Hematopoietic multipotent progenitor cell treated with erythropoietin and hydrocortisone succinate and interleukin-3 and kit ligand, for 6 days (in vitro differentiated cells): ENCODE results near the gene COL4A6.

Source experiments
- DNase-seq: peaks from one replicate; pipeline ENCODE4 v3.0.0-alpha.2; 2015

Gene COL4A6

GRCh38 chrX:108270739-108271396, 167.4 kb downstream of the COL4A6 start:
- no peak for DNase-seq

GRCh38 chrX:108270280-108270679, 167.9 kb downstream of the COL4A6 start:
- no peak for DNase-seq

GRCh38 chrX:108268434-108269080, 169.7 kb downstream of the COL4A6 start:
- DNase-seq: no peak

- no peak for DNase-seq
Observed at GRCh38 chrX:108267557-108267956, 170.7 kb downstream of the COL4A6 start.

- no peak for DNase-seq
Observed at GRCh38 chrX:108264376-108264775, 173.8 kb downstream of the COL4A6 start.

- no peak for DNase-seq
Observed at GRCh38 chrX:108261549-108262203, 176.5 kb downstream of the COL4A6 start.

- DNase-seq: no peak
Observed at GRCh38 chrX:108257556-108257955, 180.7 kb downstream of the COL4A6 start.

- no peak for DNase-seq
Observed at GRCh38 chrX:108254636-108255035, 183.6 kb downstream of the COL4A6 start.

- DNase-seq: no peak
Observed at GRCh38 chrX:108250654-108251579, 187.3 kb downstream of the COL4A6 start.

- DNase-seq: no peak
Observed at GRCh38 chrX:108246304-108246954, 191.8 kb downstream of the COL4A6 start.

- peak; percentile 1 for DNase-seq
Observed at GRCh38 chrX:108245462-108245861, 192.8 kb downstream of the COL4A6 start.

GRCh38 chrX:108235986-108236385, 202.2 kb downstream of the COL4A6 start:
- no peak for DNase-seq

- DNase-seq: no peak
Observed at GRCh38 chrX:108230574-108230973, 207.6 kb downstream of the COL4A6 start.

GRCh38 chrX:108224727-108225621, 213.2 kb downstream of the COL4A6 start:
- peak; percentile 59 for DNase-seq

GRCh38 chrX:108224218-108224617, 214.0 kb downstream of the COL4A6 start:
- DNase-seq: no peak

GRCh38 chrX:108223585-108223984, 214.6 kb downstream of the COL4A6 start:
- DNase-seq: no peak

- DNase-seq: no peak
Observed at GRCh38 chrX:108221301-108221864, 216.8 kb downstream of the COL4A6 start.

- DNase-seq: peak; percentile 1
Observed at GRCh38 chrX:108219949-108220601, 218.1 kb downstream of the COL4A6 start.

GRCh38 chrX:108217876-108218275, 220.3 kb downstream of the COL4A6 start:
- DNase-seq: no peak

GRCh38 chrX:108216919-108217571, 221.2 kb downstream of the COL4A6 start:
- no peak for DNase-seq
